Bronchial epithelial cell (primary cell): ENCODE measurements around the gene RNF20. TPM values are rescaled to one million over a fixed set of nuclear protein-coding genes. Genes with fewer than 3 reads are reported as not detected.
"Not testable (repeated sequence)": the region's sequence is repeated elsewhere in the genome, so short reads cannot be mapped to it uniquely, and the experiment has no call there.

Source experiments
- DNase-seq: peaks from one replicate; pipeline ENCODE4 v3.0.0-alpha.2; 2010; ENCODE audit warnings: low read depth
- FAIRE-seq: peaks from 2 replicates; lab custom pipeline; 2011; peaks lifted over from hg19 to GRCh38; lab: Jason Lieb, UNC
- H3K27me3 ChIP-seq: 2 replicates; pipeline ENCODE4 v1.5.1; 2011; ENCODE audit warnings: low read length; ENCODE audit not compliant: control insufficient read depth, insufficient read depth
- H3K36me3 ChIP-seq: 2 replicates; pipeline ENCODE4 v1.5.1; 2011; ENCODE audit warnings: low read length; ENCODE audit not compliant: control insufficient read depth, insufficient read depth
- H3K4me3 ChIP-seq: 2 replicates; pipeline ENCODE4 v1.5.1; 2011; ENCODE audit warnings: mild to moderate bottlenecking, low read depth, low read length, control low read depth
- CTCF ChIP-seq: IDR thresholded peaks from 2 replicates; pipeline ENCODE4 v1.5.1; 2011; ENCODE audit warnings: mild to moderate bottlenecking, moderate library complexity, low read length, control low read depth, inconsistent platforms; ENCODE audit not compliant: insufficient read depth, severe bottlenecking
- total RNA-seq: library from RNA; depleted of rRNA; stranded (reverse); fragments of >200 nt; gene quantifications from 2 replicates; pipeline ENCODE4 v1.2.1, GENCODE V29; 2014

RNF20 gene
- total RNA-seq, 1 donor from 2014 or later: 37.6 TPM

GRCh38 chr9:101540069-101540468 lies 6.4 kb downstream of the RNF20 start:
- no peak for TF ChIP-seq CTCF
- FAIRE-seq: peak; percentile 91
- Histone ChIP-seq H3K4me3 (no peak overlapping the region), H3K36me3 (peaks cover 16% of the 10 kb centered on the region), H3K27me3 (no peaks in the 10 kb centered on the region)
- no peak for DNase-seq

- DNase-seq (no peak), FAIRE-seq (no peak)
- no peak for TF ChIP-seq CTCF
- Histone ChIP-seq H3K36me3 (peaks cover 19% of the 10 kb centered on the region), H3K27me3 (no peaks in the 10 kb centered on the region), H3K4me3 (no peak overlapping the region)
Observed at GRCh38 chr9:101543098-101543735, 9.6 kb downstream of the RNF20 start.

- H3K4me3 ChIP-seq, DNase-seq, H3K36me3 ChIP-seq, H3K27me3 ChIP-seq, FAIRE-seq: not testable (repeated sequence)
- peak; percentile 15 for TF ChIP-seq CTCF
Observed at GRCh38 chr9:101549472-101550098, 15.9 kb downstream of the RNF20 start.

GRCh38 chr9:101561740-101562139 lies 28.1 kb downstream of the RNF20 start:
- peaks cover 7% of the 10 kb centered on the region for H3K36me3 ChIP-seq
- TF ChIP-seq CTCF: no peak
- FAIRE-seq (no peak), DNase-seq (no peak)
- no peaks in the 10 kb centered on the region for H3K27me3 ChIP-seq
- H3K4me3 ChIP-seq: no peak overlapping the region

GRCh38 chr9:101562966-101563365 lies 29.3 kb downstream of the RNF20 start:
- FAIRE-seq (no peak), DNase-seq (no peak)
- Histone ChIP-seq H3K36me3 (peaks cover 6% of the 10 kb centered on the region), H3K4me3 (no peak overlapping the region), H3K27me3 (no peaks in the 10 kb centered on the region)
- no peak for TF ChIP-seq CTCF
